Measurements from ENCODE around the gene DSCAML1. TPM values are rescaled to one million over a fixed set of nuclear protein-coding genes. Genes with fewer than 3 reads are reported as not detected.

The DSCAML1 gene
- total RNA-seq, 1 donor from 2014 or later, result not detected

DNA sequence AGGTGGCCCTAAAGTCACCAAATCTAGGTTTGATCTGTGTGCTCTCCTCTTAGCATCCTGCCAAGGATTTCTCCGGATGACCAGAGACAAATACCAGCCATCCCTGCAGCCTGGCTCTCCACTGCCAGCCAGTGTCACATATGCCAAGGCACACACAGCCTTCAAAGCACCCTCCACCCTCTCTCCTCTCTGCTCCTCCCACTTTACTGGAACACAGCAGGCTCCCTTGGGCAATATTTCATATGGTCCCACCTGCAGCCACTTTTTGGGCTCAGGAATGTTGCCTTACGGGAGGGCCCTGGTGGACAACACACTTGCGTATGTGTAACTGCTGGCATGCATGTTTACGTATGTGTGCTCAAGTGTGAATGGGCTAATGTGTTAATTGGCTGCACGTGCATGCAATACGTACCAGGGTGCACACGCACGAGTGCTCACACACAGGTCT lies 285.5 kb downstream of the DSCAML1 start:
- no peak for DNase-seq (ENCODE audit: extremely low read depth, low read depth, low spot score)

DNA sequence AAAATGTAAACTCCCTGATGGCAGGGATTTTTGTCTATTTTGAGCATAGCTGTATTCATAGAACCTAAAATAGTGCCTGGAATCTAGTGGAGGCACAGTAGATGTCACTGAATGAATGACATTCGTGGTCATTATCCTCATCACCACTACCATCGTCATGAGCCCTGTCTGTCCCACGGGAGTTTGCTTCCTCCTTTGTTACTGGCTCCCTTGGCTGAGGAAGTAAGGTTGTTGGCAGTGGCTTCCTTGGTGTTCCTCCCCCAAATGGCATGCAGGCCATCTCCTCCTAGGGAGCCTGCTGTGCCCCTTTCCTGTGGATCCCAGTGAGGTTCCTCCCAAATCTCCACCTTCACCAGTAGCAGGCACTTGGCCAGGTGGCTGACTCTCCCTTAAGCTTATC lies 286.4 kb downstream of the DSCAML1 start:
- no peak for DNase-seq (ENCODE audit: extremely low read depth, low read depth, low spot score)

DNA sequence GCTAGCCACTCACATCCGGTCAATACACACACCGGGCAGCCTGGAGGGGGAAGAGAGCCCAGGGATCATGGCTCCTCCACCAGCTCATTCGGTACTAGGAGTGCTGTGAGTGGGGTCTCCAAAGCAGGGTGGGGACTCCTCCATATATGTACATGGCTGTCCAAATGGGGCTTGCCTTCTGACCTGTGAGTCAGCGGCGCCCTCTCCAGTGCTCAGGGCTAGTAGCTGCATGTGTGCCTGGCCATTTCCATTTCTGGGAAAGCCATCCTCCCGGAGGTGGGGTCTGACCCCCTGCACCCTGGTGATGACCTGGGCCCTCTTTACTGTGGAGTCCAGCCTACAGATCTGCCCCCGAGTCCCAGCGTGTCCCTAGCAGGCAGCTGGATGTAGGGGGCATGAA lies 287.5 kb downstream of the DSCAML1 start:
- no peak for DNase-seq (ENCODE audit: extremely low read depth, low read depth, low spot score)

DNA sequence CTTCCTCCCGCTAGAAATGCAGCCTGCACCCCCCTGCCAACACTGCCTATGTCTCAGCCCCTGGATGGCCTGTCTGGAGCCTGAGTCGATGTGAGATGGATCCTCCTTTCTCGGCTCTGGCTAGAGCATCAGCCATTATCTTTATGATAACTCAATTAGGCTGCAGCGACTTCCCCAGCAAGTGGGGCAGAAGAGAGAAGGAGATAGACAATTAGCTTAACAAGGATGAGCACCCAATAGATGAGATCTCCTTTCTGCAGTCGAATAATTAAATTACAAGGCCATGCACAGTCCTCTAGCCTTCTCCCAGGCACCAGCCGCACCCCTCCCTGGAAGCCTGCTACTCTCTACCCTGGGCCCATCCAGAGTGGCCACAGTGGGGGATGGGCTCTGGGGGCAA lies 290.0 kb downstream of the DSCAML1 start:
- no peak for DNase-seq (ENCODE audit: extremely low read depth, low read depth, low spot score)

DNA sequence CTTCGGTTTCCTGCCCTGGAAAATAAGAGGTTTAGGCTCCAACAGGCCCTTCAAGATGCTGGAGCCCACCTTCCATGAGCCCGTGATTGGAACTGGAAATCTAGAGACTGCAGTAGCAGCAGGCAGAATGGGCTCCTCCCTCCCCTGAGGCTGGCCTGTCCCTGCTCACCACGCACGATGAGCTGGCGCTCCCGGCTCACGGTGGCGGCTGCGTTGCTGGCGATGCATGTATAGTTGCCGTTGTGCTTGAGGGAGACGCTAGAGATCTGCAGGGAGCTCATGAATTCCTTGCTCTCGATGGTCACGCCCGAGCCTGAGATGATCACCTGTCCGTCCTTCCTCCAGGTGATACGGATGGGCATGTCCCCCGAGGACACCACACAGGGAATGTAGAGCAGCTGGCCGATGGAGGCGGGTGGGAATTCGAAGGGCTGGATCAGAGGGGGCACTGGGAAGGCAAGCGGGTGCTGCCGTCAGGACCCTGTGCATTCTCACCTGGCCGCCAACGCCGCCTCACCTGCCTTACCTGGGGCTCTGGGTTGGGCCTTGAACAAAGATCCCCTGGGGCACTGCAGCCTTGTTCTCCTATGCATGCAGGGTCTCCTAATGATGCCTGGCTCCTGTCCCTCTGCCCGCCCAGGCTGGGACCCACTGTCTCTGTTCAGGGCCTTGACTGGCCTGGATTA lies 291.6 kb downstream of the DSCAML1 start:
- DNase-seq (ENCODE audit: extremely low read depth, low read depth, low spot score), result no peak

DNA sequence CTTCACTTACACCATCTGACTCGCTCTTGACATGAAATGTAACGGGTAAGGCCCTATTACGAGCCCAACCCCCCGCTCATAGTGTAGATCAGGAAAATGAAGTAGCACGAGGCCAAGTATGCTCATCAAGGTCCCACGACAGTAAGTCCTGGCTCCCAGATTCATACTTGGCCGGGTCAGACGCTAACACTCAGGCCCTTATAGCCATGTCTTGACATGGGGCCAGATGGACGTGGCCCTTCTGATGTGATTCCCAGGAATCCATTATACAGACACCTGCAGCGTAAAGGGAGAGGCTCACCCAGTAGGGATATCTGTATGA lies 294.3 kb downstream of the DSCAML1 start:
- DNase-seq (ENCODE audit: extremely low read depth, low read depth, low spot score), result no peak

DNA sequence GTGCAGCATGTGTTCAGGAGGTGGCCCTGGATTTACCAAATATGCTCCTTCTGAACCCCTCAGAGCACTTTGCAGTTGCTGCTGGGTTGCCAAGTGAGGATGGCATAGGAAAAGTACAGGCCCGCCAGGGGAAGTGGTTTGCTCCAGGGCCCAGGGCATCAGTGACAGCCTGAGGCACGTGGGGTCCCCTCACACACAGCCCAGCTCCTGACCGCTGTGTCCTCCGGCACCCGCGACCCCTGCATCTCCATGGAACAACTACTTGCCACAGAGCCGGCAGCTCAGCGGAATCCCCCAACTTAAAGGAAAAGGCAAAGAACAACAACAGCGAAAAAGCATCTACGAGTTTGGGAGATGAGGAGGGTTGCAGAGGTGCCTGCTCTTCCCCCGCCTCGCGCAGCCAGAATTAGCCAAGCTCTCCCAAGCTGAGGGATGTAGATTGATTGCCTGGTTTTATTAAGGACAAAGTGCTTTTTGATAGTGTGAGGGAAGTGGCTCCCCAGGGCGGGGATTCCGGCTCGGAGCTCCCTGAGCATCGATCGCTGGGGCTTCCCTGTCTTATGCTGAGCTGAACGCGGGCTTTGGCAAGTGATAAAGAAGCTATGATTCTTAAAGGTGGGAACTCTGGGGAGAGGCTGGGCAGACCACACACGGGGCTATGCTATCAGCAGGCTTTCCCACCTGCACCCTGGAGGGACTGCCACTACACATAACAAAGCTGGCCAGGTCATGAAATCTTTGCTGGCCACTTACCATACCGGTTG lies 294.8 kb downstream of the DSCAML1 start:
- DNase-seq (ENCODE audit: extremely low read depth, low read depth, low spot score), result no peak

DNA sequence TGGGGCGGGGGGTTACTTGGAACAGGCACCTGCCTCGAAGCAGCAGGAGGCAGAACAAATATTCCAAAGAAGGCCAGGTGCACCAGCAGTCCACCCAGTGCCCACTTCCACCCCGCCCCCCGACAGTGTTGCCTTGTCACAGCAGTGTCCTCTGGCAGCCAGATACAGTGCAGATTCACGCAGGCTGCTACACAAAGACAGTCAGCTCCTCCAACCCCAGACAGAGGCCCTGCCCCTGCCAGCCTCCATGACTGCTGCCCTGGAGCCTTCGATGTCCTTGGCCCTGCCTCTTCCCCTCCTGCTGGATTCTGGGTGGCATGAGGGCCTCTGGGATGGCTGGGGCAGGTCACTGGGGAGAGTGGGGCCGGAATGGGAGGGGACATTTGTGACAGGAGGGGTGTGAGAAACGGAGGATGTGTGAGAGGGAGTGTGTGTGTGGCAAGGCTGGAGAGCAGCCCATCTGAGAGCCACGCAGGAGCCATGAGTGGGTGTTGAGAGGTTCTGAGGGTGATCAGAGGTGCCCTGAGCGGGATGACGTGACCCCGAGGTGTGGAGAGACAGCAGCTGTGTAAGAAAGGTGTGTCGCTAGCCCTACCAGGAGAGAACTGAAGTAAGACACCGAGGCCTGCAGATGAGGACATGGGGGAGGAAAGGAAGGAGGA lies 295.6 kb downstream of the DSCAML1 start:
- no peak for DNase-seq (ENCODE audit: extremely low read depth, low read depth, low spot score)

DNA sequence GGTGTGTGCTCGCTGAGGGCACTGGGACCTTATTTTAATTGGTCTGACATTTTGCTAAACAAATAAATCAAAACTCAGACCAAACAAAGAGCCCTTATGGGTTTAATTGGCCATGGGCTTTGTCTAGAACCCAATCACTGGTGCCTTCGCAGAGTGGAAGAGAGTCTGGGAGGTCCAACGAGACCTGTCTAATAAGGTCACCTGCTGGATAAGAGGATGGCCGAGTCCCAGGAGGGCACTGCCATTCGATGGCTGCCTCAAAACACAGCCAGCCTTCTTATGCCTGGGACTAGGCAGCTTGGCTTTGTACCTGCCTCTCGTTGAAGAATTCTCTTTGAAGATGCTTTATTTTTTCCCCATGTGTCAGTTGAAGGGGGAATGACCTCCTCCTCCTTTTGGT lies 298.2 kb downstream of the DSCAML1 start:
- no peak for DNase-seq (ENCODE audit: extremely low read depth, low read depth, low spot score)

DNA sequence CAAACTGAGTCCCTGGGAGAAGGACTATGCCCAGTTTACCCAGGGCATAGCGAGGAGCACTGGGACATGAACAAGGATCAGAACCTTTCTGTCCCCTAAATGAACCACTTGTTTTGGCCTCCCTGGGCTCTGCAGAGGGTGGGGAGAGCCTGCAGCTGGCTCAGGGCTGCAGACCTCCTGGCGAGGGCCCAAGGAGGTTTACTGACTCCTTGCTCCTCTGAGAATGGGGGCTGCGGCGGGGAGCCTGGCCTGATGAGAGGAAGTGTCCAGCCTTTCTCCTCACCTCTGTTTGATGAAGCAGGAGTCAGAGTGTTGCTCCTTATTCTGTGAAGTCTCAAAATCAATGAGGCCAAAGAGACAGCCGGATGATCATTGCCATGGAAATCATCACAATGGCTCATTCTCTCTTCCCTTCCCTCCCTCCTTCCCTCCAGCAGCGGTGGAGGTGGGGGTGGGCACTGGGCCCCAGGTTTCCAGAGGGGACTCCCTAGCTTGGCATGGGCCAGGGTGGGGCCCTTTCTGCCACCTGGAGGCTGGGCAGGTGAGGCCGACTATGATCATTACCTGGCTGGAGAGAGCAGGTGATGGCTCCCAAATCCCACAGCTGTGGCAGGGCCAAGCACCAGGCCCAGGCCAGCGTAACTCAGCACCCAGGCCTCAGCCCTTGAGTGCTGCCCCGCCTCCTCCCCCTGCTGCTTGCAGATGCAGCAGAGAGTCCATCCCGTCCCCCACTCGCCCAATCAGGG lies 299.6 kb downstream of the DSCAML1 start:
- no peak for DNase-seq (ENCODE audit: extremely low read depth, low read depth, low spot score)

DNA sequence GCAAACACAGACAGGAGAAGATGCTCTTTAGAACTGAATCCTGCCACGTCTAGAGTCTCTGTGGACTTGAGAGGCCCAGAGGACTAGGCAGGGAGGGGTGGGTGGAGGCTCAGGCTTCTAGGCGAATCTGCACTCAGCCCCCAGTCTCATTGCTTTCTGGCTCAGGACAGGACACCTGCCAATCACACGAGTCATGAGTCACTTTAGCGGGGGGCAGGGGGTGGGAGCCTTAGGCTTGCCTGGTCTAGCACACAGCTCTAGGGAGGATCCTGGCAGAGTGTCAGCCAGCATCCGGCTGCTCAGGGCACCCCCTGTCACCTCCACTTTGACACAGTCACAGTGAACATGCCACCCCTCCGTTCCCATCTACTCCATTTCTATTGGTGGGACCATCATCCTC lies 301.7 kb downstream of the DSCAML1 start:
- DNase-seq (ENCODE audit: extremely low read depth, low read depth, low spot score), result no peak

DNA sequence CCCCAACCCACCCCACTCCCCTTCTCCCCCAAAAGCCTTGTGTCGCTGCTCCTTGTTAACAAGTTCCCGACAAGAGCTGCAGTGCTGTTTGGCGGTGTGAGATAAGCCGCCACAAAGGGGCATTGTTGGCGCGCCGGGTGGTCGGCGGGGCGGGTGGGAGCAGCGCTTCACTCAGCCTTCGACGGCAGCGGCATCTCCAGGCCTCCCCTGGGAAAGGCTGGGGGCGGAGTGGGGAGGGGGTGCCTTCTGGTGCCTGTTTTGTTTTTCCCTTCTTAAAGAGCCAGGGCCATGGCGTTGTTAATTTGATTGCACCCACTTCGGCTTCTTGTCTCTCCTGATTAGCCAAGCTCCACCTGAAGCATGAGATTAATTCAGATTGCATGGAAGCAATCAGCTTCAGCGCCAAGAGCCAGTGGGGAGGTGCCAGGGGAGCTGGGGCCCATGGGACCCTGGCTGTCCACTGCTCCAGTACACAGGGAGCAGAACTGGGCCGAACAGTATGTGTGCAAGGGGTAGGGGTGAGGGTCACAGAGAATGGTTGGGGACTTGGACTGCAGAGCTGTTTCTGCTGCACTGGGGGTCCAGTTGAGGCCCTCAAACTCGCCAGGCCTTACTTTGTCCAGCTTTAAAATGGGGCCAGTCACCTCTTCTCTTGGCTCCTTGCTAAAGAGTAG lies 304.3 kb downstream of the DSCAML1 start:
- DNase-seq (ENCODE audit: extremely low read depth, low read depth, low spot score), result no peak

DNA sequence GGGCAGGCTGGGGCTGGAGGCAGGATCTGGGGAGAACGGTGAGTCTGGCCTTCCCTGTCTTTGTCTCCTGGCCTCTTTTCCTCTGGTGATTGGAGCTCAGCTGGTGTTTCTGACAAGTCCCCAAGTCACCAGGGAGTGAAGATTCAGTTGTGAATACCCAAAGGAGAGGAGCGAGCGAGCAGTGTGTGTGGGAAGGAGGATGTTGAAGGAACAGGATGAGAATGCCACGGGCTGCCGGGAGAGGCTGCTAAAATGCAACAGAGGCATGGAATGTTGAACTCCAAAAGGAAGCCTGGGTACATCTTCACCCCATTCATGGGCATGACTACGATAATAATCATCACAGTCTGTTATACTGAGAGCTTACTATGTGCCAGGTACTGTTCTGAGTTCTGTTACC lies 306.1 kb downstream of the DSCAML1 start:
- DNase-seq (ENCODE audit: extremely low read depth, low read depth, low spot score), result no peak

DNA sequence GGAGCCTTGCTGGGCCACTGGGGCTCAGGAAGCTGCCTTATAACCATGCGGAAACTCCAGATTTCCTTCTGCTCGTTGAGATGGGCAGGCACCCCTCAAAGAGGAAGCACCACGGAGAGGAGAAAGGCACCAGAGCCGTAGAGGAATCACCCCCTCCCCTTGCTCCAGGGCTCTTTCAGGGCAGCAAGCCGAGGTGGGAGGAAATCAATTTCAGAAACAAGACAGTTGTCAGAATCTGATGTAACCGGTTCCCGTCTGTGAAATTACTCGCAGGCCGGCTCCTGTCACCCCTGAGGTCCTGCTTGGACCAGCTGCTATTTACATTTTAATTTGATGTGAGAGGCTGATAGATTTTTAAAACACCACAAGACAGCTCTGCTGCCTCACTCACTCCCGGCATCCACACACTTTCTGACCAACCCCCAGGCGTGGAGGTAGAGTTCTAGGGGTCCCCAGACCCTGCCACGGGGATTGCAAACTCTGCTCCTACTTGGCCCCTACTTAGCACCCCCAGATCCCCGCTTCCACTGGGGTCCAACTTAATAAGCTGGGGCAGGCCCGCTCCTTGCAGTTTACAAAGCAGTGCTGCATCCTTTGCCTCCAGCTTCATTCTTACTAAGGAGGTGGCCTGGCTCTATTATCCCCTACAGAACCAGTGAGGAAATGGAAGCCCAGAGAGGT lies 306.9 kb downstream of the DSCAML1 start:
- no peak for DNase-seq (ENCODE audit: extremely low read depth, low read depth, low spot score)

DNA sequence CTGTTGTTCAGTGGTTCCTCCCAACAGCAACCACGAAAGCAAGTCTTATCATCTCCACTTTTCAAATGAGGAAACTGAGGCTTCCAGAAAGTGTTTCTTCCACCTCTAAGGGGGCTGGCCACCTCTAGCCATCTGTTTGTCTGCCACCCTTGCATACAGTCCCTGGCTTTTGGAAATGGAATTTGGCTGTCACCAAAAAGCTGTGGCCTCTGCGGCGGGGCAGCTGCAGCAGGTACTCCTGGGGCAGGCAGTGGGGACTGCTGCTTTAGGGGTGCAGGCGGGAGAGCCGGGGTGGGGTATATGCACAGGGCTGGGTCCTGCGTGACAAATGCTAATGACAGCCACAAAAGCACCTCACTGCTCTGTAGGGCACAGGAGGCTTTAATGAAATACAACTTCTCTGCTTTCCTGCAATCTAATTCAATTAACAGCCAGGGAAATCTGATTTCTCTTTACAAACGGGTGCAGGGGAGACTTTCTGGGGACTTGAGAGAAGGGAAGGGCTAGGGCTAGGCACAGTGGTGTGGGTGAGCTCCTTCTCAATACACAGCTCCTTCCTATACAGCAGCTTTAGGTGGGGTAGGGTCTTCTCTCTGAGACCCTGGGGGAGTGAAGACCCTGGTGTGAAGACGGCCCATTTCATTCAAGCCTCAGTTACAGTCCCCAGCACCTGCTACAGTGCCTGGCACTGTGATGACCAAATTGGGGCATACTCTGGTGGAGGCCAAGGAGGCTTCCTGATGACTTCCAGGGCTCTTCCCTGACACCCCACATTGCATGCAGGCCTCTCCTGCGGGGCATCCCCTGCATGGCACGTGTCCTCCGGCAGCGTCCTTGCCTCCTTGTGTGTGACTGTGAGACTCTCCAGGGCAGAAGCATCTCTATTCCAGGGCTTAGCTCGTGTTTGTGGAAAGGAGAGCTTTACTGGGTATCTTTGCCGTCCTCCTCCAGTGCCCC lies 307.7 kb downstream of the DSCAML1 start:
- no peak for DNase-seq (ENCODE audit: extremely low read depth, low read depth, low spot score)

DNA sequence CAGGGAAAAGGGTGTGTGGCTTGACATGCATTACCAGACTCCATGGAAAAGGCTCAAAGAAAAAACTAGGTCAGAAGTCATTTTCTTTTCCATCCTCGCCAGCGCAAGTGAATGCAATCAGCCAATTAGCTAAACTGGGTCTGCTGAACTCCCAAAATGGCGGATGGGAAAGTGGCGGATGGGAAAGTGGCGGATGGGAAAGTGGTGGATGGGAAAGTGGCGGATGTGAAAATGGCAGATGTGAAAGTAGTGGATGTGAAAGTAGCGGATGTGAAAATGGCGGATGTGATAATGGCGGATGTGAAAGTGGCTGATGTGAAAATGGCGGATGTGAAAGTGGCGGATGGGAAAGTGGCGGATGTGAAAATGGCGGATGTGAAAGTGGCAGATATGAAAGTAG lies 311.0 kb downstream of the DSCAML1 start:
- DNase-seq (ENCODE audit: extremely low read depth, low read depth, low spot score), result no peak

DNA sequence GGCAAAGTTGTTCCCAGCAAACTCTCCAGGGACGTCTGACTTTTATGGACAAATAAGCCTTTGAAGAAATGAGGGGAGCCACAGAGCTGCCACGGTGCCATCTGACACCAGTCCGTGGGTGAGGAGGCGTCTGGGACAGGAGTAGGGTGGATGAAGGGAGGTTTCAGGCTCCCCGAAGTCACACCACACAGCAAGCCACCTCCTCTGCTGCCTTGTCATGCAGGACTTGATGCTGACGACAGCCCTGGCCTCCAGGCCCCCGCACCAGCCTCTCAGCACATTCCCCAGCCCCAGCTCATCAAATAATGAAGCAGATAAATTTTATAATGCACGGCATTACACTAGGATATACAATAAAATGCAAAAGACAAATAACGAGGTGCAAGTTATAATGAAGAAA lies 312.9 kb downstream of the DSCAML1 start:
- no peak for DNase-seq (ENCODE audit: extremely low read depth, low read depth, low spot score)

DNA sequence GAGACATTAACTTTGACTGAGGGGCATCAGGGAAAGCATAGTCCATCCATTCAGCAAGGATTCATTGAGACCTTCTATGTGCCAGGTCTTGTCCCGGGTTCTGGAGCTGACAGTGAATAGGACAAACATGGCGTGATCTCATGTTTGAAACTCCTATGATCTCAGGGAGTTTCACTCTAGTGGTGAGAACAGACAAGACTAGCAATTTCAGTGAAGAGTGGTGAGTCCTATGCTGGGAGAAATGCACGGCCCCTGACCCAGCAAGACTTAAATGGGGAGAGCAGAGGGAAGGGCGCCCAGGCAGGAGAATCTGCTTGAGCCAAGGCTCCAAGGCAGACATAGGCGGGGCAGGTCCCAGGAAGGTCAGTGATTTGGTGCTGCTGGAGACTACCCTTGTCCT lies 313.6 kb downstream of the DSCAML1 start:
- no peak for DNase-seq (ENCODE audit: extremely low read depth, low read depth, low spot score)

DNA sequence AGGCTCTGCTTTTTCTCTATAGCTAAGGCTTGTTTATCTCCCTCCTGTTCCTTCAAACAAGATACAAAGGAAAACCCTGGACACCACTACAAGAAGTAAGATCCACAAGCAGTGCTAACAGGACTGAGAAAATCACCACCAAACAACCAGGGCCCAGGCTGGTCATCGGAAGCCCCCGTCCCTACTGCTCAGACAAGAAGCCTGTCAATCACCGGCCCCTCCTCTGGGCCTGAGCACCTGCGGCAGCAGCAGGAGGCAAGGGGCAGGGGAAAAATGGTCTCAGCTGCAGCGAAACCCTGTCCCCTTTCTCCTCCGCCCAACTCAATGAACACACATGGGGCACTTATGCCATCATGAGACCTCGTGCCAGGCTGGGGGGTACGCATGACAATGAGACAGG lies 314.1 kb downstream of the DSCAML1 start:
- no peak for DNase-seq (ENCODE audit: extremely low read depth, low read depth, low spot score)

All from glomerular endothelial cell (primary cell).